ENCODE measurements around the gene SULT6B1. TPM values are rescaled to one million over a fixed set of nuclear protein-coding genes. Genes with fewer than 3 reads are reported as not detected.

SULT6B1 gene
- total RNA-seq, 1 experiment from 2014 or later, result not detected

- Histone ChIP-seq H2BK12ac (ENCODE audit: insufficient read length, low read depth, low read length) (no peak overlapping the region), H2BK15ac (ENCODE audit: low read depth, low read length) (no peak overlapping the region), H2BK120ac (ENCODE audit: low read depth, low read length, poor library complexity, severe bottlenecking) (no peak overlapping the region), H3K79me1 (ENCODE audit: insufficient read depth, low read depth, low read length, poor library complexity, severe bottlenecking) (no peaks in the 10 kb centered on the region), H4K91ac (ENCODE audit: insufficient read length, low read depth, low read length) (no peak overlapping the region), H3K23me2 (ENCODE audit: insufficient read length, low read depth, low read length, poor library complexity, severe bottlenecking) (no peaks in the 10 kb centered on the region), H4K5ac (ENCODE audit: insufficient read length, low read depth, low read length) (no peak overlapping the region), H2BK5ac (ENCODE audit: insufficient read length, low read length) (no peak overlapping the region), H3T11ph (ENCODE audit: low read length) (no peak overlapping the region), H3K14ac (ENCODE audit: insufficient read depth, low read length) (no peak overlapping the region), H3K9me3 (ENCODE audit: control insufficient read depth, low read depth, low read length) (no peaks in the 10 kb centered on the region), H3K56ac (ENCODE audit: insufficient read length, low read depth, low read length) (no peak overlapping the region), H4K8ac (replicated peaks; ENCODE audit: insufficient read length, low read depth, low read length) (no peak overlapping the region), H3K4ac (ENCODE audit: low read depth, low read length) (no peak overlapping the region), H2BK20ac (ENCODE audit: low read depth, low read length, poor library complexity, severe bottlenecking) (no peak overlapping the region), H3K27me3 (ENCODE audit: insufficient read depth, low read length) (no peaks in the 10 kb centered on the region), H3K79me2 (ENCODE audit: insufficient read depth, low read length) (no peaks in the 10 kb centered on the region), H3K4me1 (ENCODE audit: insufficient read depth, low read length) (no peaks in the 10 kb centered on the region), H3K27ac (ENCODE audit: insufficient read length, low read depth, low read length) (no peak overlapping the region), H2AFZ (ENCODE audit: low read length) (no peak overlapping the region), H3K9ac (ENCODE audit: extremely low read depth, insufficient read length, low read length) (no peak overlapping the region), H2AK5ac (ENCODE audit: insufficient read length, low read length) (no peak overlapping the region), H4K20me1 (ENCODE audit: control insufficient read depth, insufficient read depth, insufficient read length) (no peaks in the 10 kb centered on the region), H3K18ac (ENCODE audit: insufficient read length, low read depth, low read length) (no peak overlapping the region), H3K4me2 (ENCODE audit: insufficient read depth, insufficient read length, low read length) (no peak overlapping the region), H3K23ac (ENCODE audit: insufficient read length, low read depth, low read length) (no peak overlapping the region)
- Mint-ChIP-seq H3K27me3 (ENCODE audit: low read depth) (no peaks in the 10 kb centered on the region), H3K4me1 (no peaks in the 10 kb centered on the region), H3K27ac (no peak overlapping the region), H3K9me3 (no peaks in the 10 kb centered on the region; a peak in 1 of 5 replicates), H3K36me3 (ENCODE audit: insufficient read depth in 1 of 3, low read depth in 3 of 3) (peaks cover 13 to 63% (median 56%) of the 10 kb centered on the region in 3 experiments), H3K4me3 (no peak overlapping the region)
- DNase-seq, result no peak
- WGBS (ENCODE audit: extremely low coverage, insufficient read length, low lambda C conversion rate), result no CpG with 5 or more reads among the region's 2 CpGs
- no peak for TF ChIP-seq CTCF (conservative IDR thresholded peaks at IDR 0.05)
Observed at GRCh38 chr2:37125416-37125815, 63.1 kb downstream of the SULT6B1 start.
